Measurements from ENCODE around the gene TMEM40.

Gene TMEM40

DNA sequence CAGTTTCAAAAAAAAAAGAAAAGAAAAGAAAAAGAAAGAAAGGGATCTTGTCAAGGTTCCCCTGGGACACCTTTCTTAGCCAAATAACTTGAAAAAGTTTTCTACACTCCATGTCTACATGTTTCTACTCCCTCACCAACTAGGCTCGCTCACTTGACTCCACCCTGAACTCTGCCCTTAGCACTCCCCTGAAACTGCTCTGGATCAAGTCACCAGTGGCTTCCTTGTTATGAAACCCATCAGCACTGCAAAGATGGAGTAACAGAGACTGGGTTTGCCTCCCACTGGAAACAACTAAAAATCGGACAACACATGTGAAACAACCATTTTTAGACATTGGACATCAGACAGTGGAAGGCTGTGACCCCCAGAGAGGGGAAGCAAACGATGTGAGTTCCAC is 36.8 kb downstream of the TMEM40 start:
- TF ChIP-seq, protein P1, sequence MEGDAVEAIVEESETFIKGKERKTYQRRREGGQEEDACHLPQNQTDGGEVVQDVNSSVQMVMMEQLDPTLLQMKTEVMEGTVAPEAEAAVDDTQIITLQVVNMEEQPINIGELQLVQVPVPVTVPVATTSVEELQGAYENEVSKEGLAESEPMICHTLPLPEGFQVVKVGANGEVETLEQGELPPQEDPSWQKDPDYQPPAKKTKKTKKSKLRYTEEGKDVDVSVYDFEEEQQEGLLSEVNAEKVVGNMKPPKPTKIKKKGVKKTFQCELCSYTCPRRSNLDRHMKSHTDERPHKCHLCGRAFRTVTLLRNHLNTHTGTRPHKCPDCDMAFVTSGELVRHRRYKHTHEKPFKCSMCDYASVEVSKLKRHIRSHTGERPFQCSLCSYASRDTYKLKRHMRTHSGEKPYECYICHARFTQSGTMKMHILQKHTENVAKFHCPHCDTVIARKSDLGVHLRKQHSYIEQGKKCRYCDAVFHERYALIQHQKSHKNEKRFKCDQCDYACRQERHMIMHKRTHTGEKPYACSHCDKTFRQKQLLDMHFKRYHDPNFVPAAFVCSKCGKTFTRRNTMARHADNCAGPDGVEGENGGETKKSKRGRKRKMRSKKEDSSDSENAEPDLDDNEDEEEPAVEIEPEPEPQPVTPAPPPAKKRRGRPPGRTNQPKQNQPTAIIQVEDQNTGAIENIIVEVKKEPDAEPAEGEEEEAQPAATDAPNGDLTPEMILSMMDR (IDR thresholded peaks at IDR 0.05; ENCODE audit: low read depth, low read length), result no peak
- Histone ChIP-seq H3K27me3 (no peaks in the 10 kb centered on the region), H3K4me3 (ENCODE audit: low read depth, low read length) (no peak overlapping the region), H3K36me3 (no peaks in the 10 kb centered on the region), H3K4me1 (no peaks in the 10 kb centered on the region), H3K9me3 (no peaks in the 10 kb centered on the region)
- no peak for DNase-seq

DNA sequence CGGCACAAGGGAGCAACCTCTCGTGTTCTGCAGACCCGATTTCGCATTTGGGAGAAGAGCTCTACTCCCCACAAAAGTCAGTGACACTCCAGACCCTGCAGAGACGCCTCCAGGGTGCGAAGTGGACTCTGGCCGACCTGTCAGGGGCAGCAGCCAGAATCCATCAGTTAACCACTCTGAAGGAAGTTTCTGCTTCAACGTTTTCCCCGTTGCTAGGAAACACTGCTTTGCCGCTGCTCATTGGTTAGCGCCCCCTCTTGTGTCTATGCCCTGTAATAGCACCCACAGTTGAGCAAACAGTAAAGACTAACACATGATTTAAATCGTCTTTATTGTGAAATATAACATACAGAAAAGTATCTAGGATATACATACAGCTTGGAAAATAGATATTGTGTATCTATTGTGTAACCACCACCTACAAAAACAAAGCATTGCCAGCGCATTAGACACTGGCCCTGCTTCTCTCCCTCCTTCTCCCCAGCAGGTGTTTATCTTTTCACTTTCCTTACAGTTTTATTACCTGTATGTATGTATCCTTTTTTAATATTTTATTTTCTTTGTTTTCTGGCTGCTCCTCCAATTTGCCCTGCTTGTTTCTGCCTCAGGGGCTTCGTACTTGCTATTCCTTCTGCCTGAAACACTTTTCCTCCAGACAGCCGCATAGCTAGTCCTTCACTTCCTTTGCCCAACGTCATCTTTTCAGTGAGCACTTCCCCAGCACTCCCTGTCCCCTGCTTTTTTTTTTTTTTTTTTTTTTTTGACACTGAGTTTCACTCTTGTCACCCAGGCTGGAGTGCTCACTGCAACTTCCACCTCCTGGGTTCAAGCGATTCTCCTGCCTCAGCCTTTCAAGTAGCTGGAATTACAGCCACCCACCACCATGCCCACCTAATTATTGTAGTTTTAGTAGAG is 38.8 kb downstream of the TMEM40 start:
- DNase-seq, result peak; percentile 62
- Histone ChIP-seq H3K27me3 (no peaks in the 10 kb centered on the region), H3K9me3 (no peaks in the 10 kb centered on the region), H3K36me3 (no peaks in the 10 kb centered on the region), H3K4me3 (ENCODE audit: low read depth, low read length) (peak overlapping the region; percentile 49), H3K4me1 (no peaks in the 10 kb centered on the region)
- TF ChIP-seq, protein P1 (IDR thresholded peaks at IDR 0.05; ENCODE audit: low read depth, low read length), result peak; percentile 79

DNA sequence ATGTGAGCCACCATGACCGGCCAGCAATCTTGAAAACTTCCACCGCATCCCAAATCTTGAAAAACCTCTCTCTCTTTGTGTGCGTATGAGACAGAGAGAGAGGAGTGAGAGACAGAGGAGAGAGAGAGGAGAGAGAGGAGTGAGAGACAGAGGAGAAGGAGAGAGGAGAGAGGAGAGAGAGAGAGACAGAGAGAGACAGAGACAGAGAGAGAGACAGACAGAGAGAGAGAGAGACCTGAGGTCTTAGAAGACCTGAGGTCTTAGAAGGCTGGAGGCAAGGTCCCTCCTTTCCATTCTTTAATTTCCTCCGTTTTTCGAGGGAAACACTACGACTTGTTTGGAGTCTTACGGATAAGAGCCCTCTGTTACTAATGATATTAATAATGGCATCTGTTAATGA is 39.5 kb downstream of the TMEM40 start:
- Histone ChIP-seq H3K27me3 (no peaks in the 10 kb centered on the region), H3K4me1 (no peaks in the 10 kb centered on the region), H3K9me3 (no peaks in the 10 kb centered on the region), H3K36me3 (no peaks in the 10 kb centered on the region), H3K4me3 (ENCODE audit: low read depth, low read length) (peak overlapping the region; percentile 49)
- TF ChIP-seq, protein P1 (IDR thresholded peaks at IDR 0.05; ENCODE audit: low read depth, low read length), result no peak
- no peak for DNase-seq

DNA sequence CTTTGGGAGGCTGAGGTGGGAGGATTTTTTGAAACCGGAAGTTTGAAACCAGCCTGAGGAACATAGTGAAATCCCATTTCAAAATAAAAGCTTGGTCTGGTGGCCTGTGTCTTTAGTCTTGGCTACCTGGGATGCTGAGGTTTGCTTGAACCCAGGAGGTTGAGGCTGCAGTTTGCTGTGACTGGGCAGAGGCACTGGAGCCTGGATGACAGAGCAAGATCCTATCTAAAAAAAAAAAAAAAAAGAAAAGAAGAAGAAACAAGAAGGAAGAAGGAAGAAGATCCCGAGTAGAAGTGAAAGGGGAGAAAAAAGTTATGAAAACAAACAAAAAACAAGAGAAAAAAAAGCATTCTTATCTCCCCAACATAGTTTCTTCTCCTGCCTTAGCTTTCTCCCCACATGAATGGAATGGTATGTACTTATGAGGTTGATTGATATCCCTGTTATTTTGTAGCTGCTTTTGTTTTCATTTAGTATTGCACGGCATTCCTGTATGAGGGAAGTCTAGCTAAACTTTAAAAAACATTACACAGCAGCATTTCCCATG is 42.4 kb downstream of the TMEM40 start:
- no peaks in the 10 kb centered on the region for H3K9me3 ChIP-seq
- no peaks in the 10 kb centered on the region for H3K36me3 ChIP-seq
- TF ChIP-seq, protein P1 (IDR thresholded peaks at IDR 0.05; ENCODE audit: low read depth, low read length), result no peak
- DNase-seq, result no peak
- no peaks in the 10 kb centered on the region for H3K4me1 ChIP-seq
- H3K27me3 ChIP-seq, result no peaks in the 10 kb centered on the region
- no peak overlapping the region for H3K4me3 ChIP-seq (ENCODE audit: low read depth, low read length)

DNA sequence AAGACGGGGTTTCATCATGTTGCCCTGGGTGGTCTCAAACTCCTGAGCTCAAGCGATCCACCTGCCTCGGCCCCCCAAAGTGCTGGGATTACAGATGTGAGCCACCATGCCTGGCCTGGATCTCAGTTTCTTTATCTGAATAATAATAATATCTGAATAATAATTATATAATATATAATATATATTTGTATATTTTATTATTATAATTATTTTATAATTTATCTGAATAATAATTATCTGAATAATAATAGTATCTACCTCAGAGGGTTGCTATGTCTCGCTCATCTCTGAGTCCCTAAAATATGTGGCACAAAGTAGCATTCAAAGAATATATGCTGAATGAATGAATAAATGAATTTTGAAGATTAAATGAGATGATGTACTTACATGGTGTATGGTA is 44.8 kb downstream of the TMEM40 start:
- no peaks in the 10 kb centered on the region for H3K9me3 ChIP-seq
- no peaks in the 10 kb centered on the region for H3K36me3 ChIP-seq
- H3K27me3 ChIP-seq, result no peaks in the 10 kb centered on the region
- no peak for DNase-seq
- H3K4me1 ChIP-seq, result no peaks in the 10 kb centered on the region
- TF ChIP-seq, protein P1 (IDR thresholded peaks at IDR 0.05; ENCODE audit: low read depth, low read length), result no peak
- H3K4me3 ChIP-seq (ENCODE audit: low read depth, low read length), result no peak overlapping the region

DNA sequence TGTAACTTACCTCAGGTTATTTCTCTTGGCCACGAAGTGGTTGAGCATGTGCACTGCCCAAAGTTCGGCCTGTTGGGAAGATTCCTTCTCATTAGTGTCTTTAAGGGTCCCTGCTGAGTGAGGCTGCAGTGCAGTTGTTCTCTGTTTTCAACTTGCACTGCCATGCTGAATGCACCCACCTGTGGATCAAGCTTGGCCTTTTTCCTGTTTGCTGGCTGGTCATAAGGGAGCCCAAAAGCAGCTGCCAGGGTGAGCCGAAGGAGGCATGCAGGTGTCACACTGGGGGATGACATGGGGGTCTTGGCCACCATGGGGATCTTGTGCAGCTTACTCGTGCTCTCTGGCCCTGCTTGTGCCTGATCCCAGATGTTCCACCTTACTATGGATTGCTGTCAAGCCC is 49.0 kb downstream of the TMEM40 start:
- no peaks in the 10 kb centered on the region for H3K9me3 ChIP-seq

More for the DNA sequence above, 49.0 kb downstream of the TMEM40 start:
- no peak overlapping the region for H3K4me3 ChIP-seq (ENCODE audit: low read depth, low read length)
- H3K27me3 ChIP-seq, result no peaks in the 10 kb centered on the region
- no peaks in the 10 kb centered on the region for H3K36me3 ChIP-seq
- no peak for DNase-seq
- no peaks in the 10 kb centered on the region for H3K4me1 ChIP-seq
- TF ChIP-seq, protein P1 (IDR thresholded peaks at IDR 0.05; ENCODE audit: low read depth, low read length), result no peak
